ENCODE results near the gene NR0B1.

Gene NR0B1

GRCh38 chrX:30262763-30263162, 46.4 kb downstream of the NR0B1 start:
- no peak for DNase-seq (ENCODE audit: low read depth)

GRCh38 chrX:30261012-30261411, 48.2 kb downstream of the NR0B1 start:
- no peak for DNase-seq (ENCODE audit: low read depth)

GRCh38 chrX:30259927-30260326, 49.3 kb downstream of the NR0B1 start:
- DNase-seq (ENCODE audit: low read depth) = no peak

All from amniotic epithelial cell (primary cell).